NCI-H345 treated with DMSO at 0.1 percent for 48 hours (cell line): ENCODE data around the gene AQP12B.

Source experiments
- DNase-seq: peaks from one replicate; lab custom pipeline; 2025; ENCODE audit not compliant: unreplicated experiment; lab: John Stamatoyannopoulos, UW

Gene AQP12B

GRCh38 chr2:240718896-240719490, 36.3 kb upstream of the AQP12B start:
- no peak for DNase-seq

GRCh38 chr2:240717681-240718581, 35.2 kb upstream of the AQP12B start:
- no peak for DNase-seq

GRCh38 chr2:240717181-240717641, 34.5 kb upstream of the AQP12B start:
- DNase-seq: no peak

GRCh38 chr2:240716130-240716798, 33.6 kb upstream of the AQP12B start:
- no peak for DNase-seq

- DNase-seq: peak; percentile 5
These were observed 32.4 kb upstream of the AQP12B start for GRCh38 chr2:240714747-240715725.

- no peak for DNase-seq
These were observed 31.5 kb upstream of the AQP12B start for GRCh38 chr2:240713928-240714746.

GRCh38 chr2:240713071-240713927, 30.6 kb upstream of the AQP12B start:
- no peak for DNase-seq

- no peak for DNase-seq
These were observed 29.4 kb upstream of the AQP12B start for GRCh38 chr2:240712121-240712520.

- no peak for DNase-seq
These were observed 29.0 kb upstream of the AQP12B start for GRCh38 chr2:240711701-240712100.

- no peak for DNase-seq
These were observed 28.6 kb upstream of the AQP12B start for GRCh38 chr2:240711296-240711695.

GRCh38 chr2:240708457-240708856, 25.8 kb upstream of the AQP12B start:
- no peak for DNase-seq

- DNase-seq: no peak
These were observed 25.1 kb upstream of the AQP12B start for GRCh38 chr2:240707821-240708220.

- DNase-seq: no peak
These were observed 24.5 kb upstream of the AQP12B start for GRCh38 chr2:240707043-240707756.

GRCh38 chr2:240705204-240705791, 22.6 kb upstream of the AQP12B start:
- no peak for DNase-seq

GRCh38 chr2:240704651-240705050, 22.0 kb upstream of the AQP12B start:
- DNase-seq: no peak

- no peak for DNase-seq
These were observed 21.0 kb upstream of the AQP12B start for GRCh38 chr2:240703417-240704341.

- DNase-seq: no peak
These were observed 19.9 kb upstream of the AQP12B start for GRCh38 chr2:240702640-240703011.
